H1 (cell line): ENCODE measurements around the gene SOX8. TPM values are rescaled to one million over a fixed set of nuclear protein-coding genes. Genes with fewer than 3 reads are reported as not detected.

Experiments used
- CTCF ChIA-PET: fragments of 300-600 bp; sonication (Branson Sonifier 250); formaldehyde crosslinking; loops from one replicate; lab custom pipeline; 2021; ENCODE audit not compliant: partially characterized antibody; lab: Charles Lee
- POLR2A ChIA-PET: fragments of 300-600 bp; sonication (Branson Sonifier 250); formaldehyde crosslinking; loops from one replicate; lab custom pipeline; 2021; ENCODE audit warnings: inconsistent platforms; ENCODE audit not compliant: partially characterized antibody; lab: Charles Lee
- DNase-seq, 2 experiments: peaks; one replicate each; pipeline versions ENCODE4 v3.0.0 to v3.0.0-alpha.2; 2010 to 2022; ENCODE audit warnings: low spot score in 2 of 2, low read depth in 1 of 2, mixed read lengths in 1 of 2
- FAIRE-seq: peaks from 2 replicates; lab custom pipeline; 2011; peaks lifted over from hg19 to GRCh38; lab: Jason Lieb, UNC
- H2AFZ ChIP-seq: 2 replicates; pipeline ENCODE4 v1.8.1; 2012; ENCODE audit warnings: low read length, inconsistent platforms
- H2AK5ac ChIP-seq: 2 replicates; pipeline ENCODE4 v1.6.1; 2013; ENCODE audit warnings: low read depth, low read length
- H2BK120ac ChIP-seq: replicated peaks from 2 replicates; pipeline ENCODE3; 2013; ENCODE audit warnings: low read depth, low read length, inconsistent platforms
- H2BK12ac ChIP-seq: 2 replicates; pipeline ENCODE4 v1.6.1; 2013; ENCODE audit warnings: low read depth, low read length
- H2BK15ac ChIP-seq: 2 replicates; pipeline ENCODE4 v1.6.1; 2013; ENCODE audit warnings: low read length
- H2BK20ac ChIP-seq: 2 replicates; pipeline ENCODE4 v1.6.1; 2013; ENCODE audit warnings: low read length
- H2BK5ac ChIP-seq: 2 replicates; pipeline ENCODE4 v1.6.1; 2013; ENCODE audit warnings: low read depth, low read length
- H3K14ac ChIP-seq: 2 replicates; pipeline ENCODE4 v1.6.1; 2013; ENCODE audit warnings: inconsistent platforms; ENCODE audit not compliant: insufficient read length
- H3K18ac ChIP-seq: 2 replicates; pipeline ENCODE4 v1.6.1; 2013; ENCODE audit warnings: low read length; ENCODE audit errors: extremely low read depth
- H3K23ac ChIP-seq: 2 replicates; pipeline ENCODE4 v1.6.1; 2013; ENCODE audit warnings: inconsistent platforms; ENCODE audit not compliant: insufficient read length
- H3K23me2 ChIP-seq: 2 replicates; pipeline ENCODE4 v1.6.1; 2013; ENCODE audit warnings: low read depth, low read length
- H3K27ac ChIP-seq: 2 replicates; pipeline ENCODE4 v1.6.1; 2011; ENCODE audit warnings: low read depth, low read length, inconsistent platforms
- H3K27me3 ChIP-seq, 4 experiments: replicated peaks in 1 of 4; 1 replicate in 1 of 4; 2 replicates in 3 of 4; pipeline versions ENCODE4 v1.6.1 to v1.8.1; 2011 to 2013; ENCODE audit warnings: low read length in 3 of 4, mild to moderate bottlenecking in 3 of 4, inconsistent platforms in 2 of 4, mixed read lengths in 2 of 4, moderate library complexity in 1 of 4; ENCODE audit not compliant: control insufficient read depth in 3 of 4, insufficient read depth in 3 of 4; ENCODE audit errors: extremely low read depth in 1 of 4
- H3K36me3 ChIP-seq, 4 experiments: 2 replicates each; pipeline versions ENCODE4 v1.6.1 to v1.8.1; 2011 to 2013; ENCODE audit warnings: mild to moderate bottlenecking in 4 of 4, low read length in 3 of 4, moderate library complexity in 2 of 4, control low read depth in 1 of 4, inconsistent platforms in 1 of 4; ENCODE audit not compliant: insufficient read depth in 4 of 4, control insufficient read depth in 2 of 4
- H3K4ac ChIP-seq: replicated peaks from 2 replicates; pipeline ENCODE3; 2013; ENCODE audit warnings: low read length, low read depth, mixed read lengths, inconsistent platforms; ENCODE audit not compliant: insufficient read length
- H3K4me1 ChIP-seq, 4 experiments: replicated peaks in 1 of 4; 1 replicate in 1 of 4; 2 replicates in 3 of 4; pipeline versions ENCODE4 v1.6.1 to v1.8.1; 2011 to 2013; ENCODE audit warnings: low read length in 3 of 4, inconsistent platforms in 2 of 4, mixed read lengths in 1 of 4; ENCODE audit not compliant: insufficient read depth in 4 of 4, control insufficient read depth in 3 of 4
- H3K4me2 ChIP-seq, 2 experiments: 2 replicates each; pipeline versions ENCODE4 v1.6.1 to v1.8.1; 2011 to 2013; ENCODE audit warnings: low read depth in 2 of 2, low read length in 2 of 2, control low read depth in 1 of 2, inconsistent platforms in 1 of 2, mild to moderate bottlenecking in 1 of 2; ENCODE audit not compliant: insufficient read depth in 1 of 2
- H3K4me3 ChIP-seq, 4 experiments: fragments of 200-600, 300-600 bp in 1 of 4; sonication (generic), shearing (Covaris generic), sonication (Bioruptor Twin) in 1 of 4; 2 replicates each; pipeline versions ENCODE4 v1.5.1 to v1.8.1; 2011 to 2016; ENCODE audit warnings: low read length in 4 of 4, low read depth in 3 of 4, control low read depth in 2 of 4, inconsistent platforms in 2 of 4, mild to moderate bottlenecking in 2 of 4, mixed read lengths in 1 of 4, moderate library complexity in 1 of 4; ENCODE audit not compliant: insufficient read depth in 2 of 4; ENCODE audit errors: extremely low read depth in 1 of 4
- H3K56ac ChIP-seq: replicated peaks from 2 replicates; pipeline ENCODE3; 2013; ENCODE audit warnings: low read depth, mild to moderate bottlenecking, mixed read lengths, low read length, inconsistent platforms; ENCODE audit not compliant: insufficient read length
- H3K79me1 ChIP-seq: 2 replicates; pipeline ENCODE4 v1.6.1; 2013; ENCODE audit warnings: low read depth, low read length, control low read depth
- H3K79me2 ChIP-seq, 2 experiments: 2 replicates each; pipeline versions ENCODE4 v1.6.1 to v1.8.1; 2012 to 2013; ENCODE audit warnings: low read length in 2 of 2, mild to moderate bottlenecking in 2 of 2, inconsistent platforms in 1 of 2; ENCODE audit not compliant: insufficient read depth in 2 of 2, control insufficient read depth in 1 of 2
- H3K9ac ChIP-seq, 4 experiments: replicated peaks in 1 of 4; 1 replicate in 1 of 4; 2 replicates in 3 of 4; pipeline versions ENCODE4 v1.6.1 to v1.8.1; 2011 to 2013; ENCODE audit warnings: low read depth in 3 of 4, low read length in 3 of 4, control low read depth in 2 of 4, mild to moderate bottlenecking in 2 of 4, moderate library complexity in 2 of 4, inconsistent platforms in 1 of 4; ENCODE audit errors: extremely low read depth in 1 of 4
- H3K9me3 ChIP-seq, 2 experiments: 2 replicates each; pipeline versions ENCODE4 v1.6.1 to v1.8.1; 2012 to 2013; ENCODE audit warnings: mild to moderate bottlenecking in 2 of 2, moderate library complexity in 2 of 2, control low read depth in 1 of 2, inconsistent platforms in 1 of 2, low read depth in 1 of 2, low read length in 1 of 2, mixed read lengths in 1 of 2; ENCODE audit not compliant: insufficient read depth in 2 of 2
- H4K20me1 ChIP-seq, 2 experiments: replicated peaks in 1 of 2; 2 replicates each; pipeline versions ENCODE3 to v1.8.1; 2011 to 2013; ENCODE audit warnings: inconsistent platforms in 2 of 2, low read length in 2 of 2, mild to moderate bottlenecking in 1 of 2; ENCODE audit not compliant: insufficient read depth in 2 of 2, control insufficient read depth in 1 of 2
- H4K5ac ChIP-seq: 2 replicates; pipeline ENCODE4 v1.6.1; 2013; ENCODE audit warnings: low read length, low read depth, mixed read lengths, inconsistent platforms; ENCODE audit not compliant: insufficient read length
- H4K8ac ChIP-seq: 2 replicates; pipeline ENCODE4 v1.8.0; 2013; ENCODE audit warnings: mild to moderate bottlenecking, moderate library complexity, low read length, inconsistent platforms; ENCODE audit not compliant: insufficient read depth; ENCODE audit errors: extremely low read depth
- H4K91ac ChIP-seq: replicated peaks from 2 replicates; pipeline ENCODE3; 2013; ENCODE audit warnings: low read length, mixed read lengths, inconsistent platforms; ENCODE audit not compliant: insufficient read length
- ATF3 ChIP-seq: IDR thresholded peaks from 2 replicates; pipeline ENCODE4 v1.6.1; 2011; ENCODE audit warnings: low read depth, mild to moderate bottlenecking, low read length; ENCODE audit not compliant: insufficient read depth
- EGR1 ChIP-seq: IDR thresholded peaks from 2 replicates; pipeline ENCODE4 v1.6.1; 2011; ENCODE audit warnings: low read depth, low read length, borderline replicate concordance
- GABPA ChIP-seq: IDR thresholded peaks from 2 replicates; pipeline ENCODE4 v1.6.1; 2011; ENCODE audit warnings: mild to moderate bottlenecking, low read length, moderate library complexity, borderline replicate concordance; ENCODE audit not compliant: insufficient read depth
- RFX5 ChIP-seq: IDR thresholded peaks from 2 replicates; pipeline ENCODE4 v1.6.1; 2011; ENCODE audit warnings: low read depth, low read length, improper control_type of control experiment, borderline replicate concordance
- SRF ChIP-seq: IDR thresholded peaks from 2 replicates; pipeline ENCODE4 v1.6.1; 2011; ENCODE audit warnings: mild to moderate bottlenecking, low read depth, low read length, moderate library complexity
- WGBS, 2 experiments: shearing (Covaris generic) in 1 of 2; methylation state at CpG; one replicate each; pipeline versions ENCODE4 v1.1.6 to v1.1.7; 2013 to 2015; ENCODE audit warnings: low lambda C conversion rate in 2 of 2, mixed read lengths in 2 of 2, inconsistent platforms in 1 of 2, low coverage in 1 of 2, missing lambda C conversion rate in 1 of 2; ENCODE audit not compliant: insufficient replicate concordance in 2 of 2, insufficient coverage in 1 of 2, insufficient read length in 1 of 2; ENCODE audit errors: extremely low coverage in 1 of 2, missing lambda C conversion rate in 1 of 2; 5-methylcytosine and 5-hydroxymethylcytosine counted together
- polyA plus RNA-seq, 7 experiments: library from polyadenylated mRNA; depleted of rRNA in 3 of 7; stranded (reverse) in 5 of 7; unstranded in 2 of 7; fragments of >200 nt in 5 of 7; fragments of 200-250 nt in 2 of 7; gene quantifications; 1 replicate in 5 of 7; 2 replicates in 1 of 7; 4 replicates in 1 of 7; pipeline versions ENCODE4 v1.2.1 to v1.2.3, GENCODE V29; 2011 to 2013; ENCODE audit warnings: missing spikeins in 2 of 7, mixed read lengths in 2 of 7
- total RNA-seq: library from RNA; stranded (reverse); fragmentation: NEBNext Ultra II Directional; extraction: Animal tissue kit (Norgen Biotek cat#: 25700); gene quantifications from 2 replicates; pipeline ENCODE4 v1.2.1, GENCODE V29; 2021

Gene SOX8
- total and polyA plus RNA-seq, 2 of the 8 experiments (the other 6 are each of a cell fraction or from before 2014, with no cell fraction given), result 2.2 to 5.7 TPM

- H3K79me2 ChIP-seq, result no peaks in the 10 kb centered on the region
- H4K5ac ChIP-seq, result no peak overlapping the region
- H3K9me3 ChIP-seq, result peaks cover 18 to 70% of the 10 kb centered on the region in 2 experiments
- H2AK5ac ChIP-seq, result no peak overlapping the region
- H3K9ac ChIP-seq, result no peak overlapping the region
- no peak overlapping the region for H3K14ac ChIP-seq
- peaks cover 0 to 5% (median 0%) of the 10 kb centered on the region in 4 experiments; a peak in 1 of 7 replicates for H3K4me1 ChIP-seq
- peaks cover 10% of the 10 kb centered on the region; the same call in 1 of the 2 replicates for H3K23me2 ChIP-seq
- no peak overlapping the region for H4K91ac ChIP-seq
- H4K20me1 ChIP-seq, result peaks cover 0 to 2% of the 10 kb centered on the region in 2 experiments
- no peak for DNase-seq
- no peak overlapping the region for H3K18ac ChIP-seq
- TF ChIP-seq RFX5 (no peak), EGR1 (no peak), SRF (no peak), ATF3 (no peak), GABPA (no peak)
- H3K79me1 ChIP-seq, result no peaks in the 10 kb centered on the region
- WGBS, 2 experiments, result 80% methylated on average over 6 of the region's 11 CpGs; no CpG with 5 or more reads in 1 of the 2 experiments
- H2BK120ac ChIP-seq, result no peak overlapping the region
- FAIRE-seq, result no peak
- no peak overlapping the region for H2AFZ ChIP-seq
- no peak overlapping the region for H3K4me2 ChIP-seq
- H3K23ac ChIP-seq, result no peak overlapping the region
- ChIA-PET CTCF (no interaction called here), POLR2A (no interaction called here)
- no peak overlapping the region for H2BK5ac ChIP-seq
- H2BK12ac ChIP-seq, result no peak overlapping the region
- no peak overlapping the region for H3K27ac ChIP-seq
- no peaks in the 10 kb centered on the region for H3K36me3 ChIP-seq
- no peak overlapping the region; the same call in 1 of the 2 replicates for H4K8ac ChIP-seq
- H3K56ac ChIP-seq, result no peak overlapping the region
- no peak overlapping the region for H2BK15ac ChIP-seq
- H3K27me3 ChIP-seq, result no peaks in the 10 kb centered on the region
- H3K4me3 ChIP-seq, result no peak overlapping the region
- H2BK20ac ChIP-seq, result no peak overlapping the region
- no peak overlapping the region for H3K4ac ChIP-seq
Observed at GRCh38 chr16:998211-998610, 16.6 kb downstream of the SOX8 start.
